Neural cell (in vitro differentiated cells): ENCODE data around the gene RAB3C. TPM values are rescaled to one million over a fixed set of nuclear protein-coding genes. Genes with fewer than 3 reads are reported as not detected.
"Not testable (repeated sequence)": the region's sequence is repeated elsewhere in the genome, so short reads cannot be mapped to it uniquely, and the experiment has no call there.

Experiments used
- H2AFZ ChIP-seq: fragments of 200-600, 300-800 bp; sonication (generic), shearing (Covaris generic); 2 replicates; pipeline ENCODE4 v1.6.0; 2014; ENCODE audit warnings: low read depth, mild to moderate bottlenecking, antibody characterized with exemption, low read length, moderate library complexity
- H3F3A ChIP-seq: fragments of 200-600 bp; shearing (Covaris generic); 2 replicates; pipeline ENCODE4 v1.6.1; 2016; ENCODE audit warnings: mild to moderate bottlenecking, moderate library complexity, mixed read lengths, antibody characterized with exemption, low read length; ENCODE audit not compliant: insufficient read depth, poor library complexity, severe bottlenecking
- H3K27ac ChIP-seq: fragments of 200-600, 300-800 bp; sonication (generic), shearing (Covaris generic); 2 replicates; pipeline ENCODE4 v1.5.1; 2014; ENCODE audit warnings: mild to moderate bottlenecking, low read length, moderate library complexity
- H3K27me3 ChIP-seq: fragments of 300-800, 200-600 bp; sonication (generic), shearing (Covaris generic); 2 replicates; pipeline ENCODE4 v1.6.0; 2014; ENCODE audit warnings: mild to moderate bottlenecking, low read depth, low read length, moderate library complexity; ENCODE audit not compliant: insufficient read depth
- H3K36me3 ChIP-seq: fragments of 300-800, 200-600 bp; sonication (generic), shearing (Covaris generic); 2 replicates; pipeline ENCODE4 v1.5.1; 2014; ENCODE audit warnings: mild to moderate bottlenecking, antibody characterized with exemption, low read length, moderate library complexity; ENCODE audit not compliant: insufficient read depth
- H3K4me2 ChIP-seq: fragments of 300-800, 200-600 bp; sonication (generic), shearing (Covaris generic); 2 replicates; pipeline ENCODE4 v1.6.0; 2014; ENCODE audit warnings: mild to moderate bottlenecking, low read length
- H3K4me3 ChIP-seq: fragments of 300-800, 200-600 bp; sonication (generic), shearing (Covaris generic); 2 replicates; pipeline ENCODE4 v1.5.1; 2014; ENCODE audit warnings: mild to moderate bottlenecking, low read length, moderate library complexity
- H3K79me2 ChIP-seq: fragments of 200-600 bp; shearing (Covaris generic); replicated peaks from 2 replicates; pipeline ENCODE4 v1.6.0; 2014; ENCODE audit warnings: mild to moderate bottlenecking, low read length, moderate library complexity; ENCODE audit not compliant: insufficient read depth
- H3K9ac ChIP-seq: fragments of 300-800, 200-600 bp; sonication (generic), shearing (Covaris generic); 2 replicates; pipeline ENCODE4 v1.6.1; 2016; ENCODE audit warnings: mild to moderate bottlenecking, low read length, mixed read lengths
- H3K9me2 ChIP-seq: fragments of 200-600 bp; shearing (Covaris generic); 2 replicates; pipeline ENCODE4 v1.6.1; 2016; ENCODE audit warnings: mild to moderate bottlenecking, low read length, mixed read lengths; ENCODE audit not compliant: insufficient read depth
- H3K9me3 ChIP-seq: fragments of 200-600, 300-800 bp; sonication (generic), shearing (Covaris generic); 2 replicates; pipeline ENCODE4 v1.6.1; 2016; ENCODE audit warnings: mild to moderate bottlenecking, mixed run types, low read length, moderate library complexity, mixed read lengths
- H4K20me1 ChIP-seq: fragments of 200-600 bp; shearing (Covaris generic); 2 replicates; pipeline ENCODE4 v1.6.1; 2016; ENCODE audit warnings: mild to moderate bottlenecking, mixed run types; ENCODE audit not compliant: insufficient read depth
- EP300 ChIP-seq: fragments of 450-650 bp; conservative IDR thresholded peaks from 2 replicates; pipeline ENCODE4 v1.6.1; 2014; ENCODE audit warnings: antibody characterized with exemption, mild to moderate bottlenecking, moderate library complexity; ENCODE audit not compliant: poor library complexity, severe bottlenecking
- EZH2 ChIP-seq: fragments of 200-600, 300-800 bp; shearing (Covaris generic), sonication (generic); IDR thresholded peaks from 2 replicates; pipeline ENCODE4 v1.6.1; 2014; ENCODE audit warnings: antibody characterized with exemption, low read length, borderline replicate concordance, mild to moderate bottlenecking; ENCODE audit not compliant: insufficient read depth, poor library complexity, severe bottlenecking
- MXI1 ChIP-seq: fragments of 450-650 bp; conservative IDR thresholded peaks from 2 replicates; pipeline ENCODE4 v1.6.1; 2014; ENCODE audit warnings: antibody characterized with exemption, mild to moderate bottlenecking; ENCODE audit not compliant: poor library complexity, severe bottlenecking
- POLR2AphosphoS5 ChIP-seq: IDR thresholded peaks from 2 replicates; pipeline ENCODE4 v1.6.1; 2012
- RAD21 ChIP-seq: fragments of 450-650 bp; conservative IDR thresholded peaks from 2 replicates; pipeline ENCODE4 v1.6.1; 2014; ENCODE audit warnings: antibody characterized with exemption, mild to moderate bottlenecking, moderate library complexity
- SMC3 ChIP-seq: fragments of 450-650 bp; conservative IDR thresholded peaks from 2 replicates; pipeline ENCODE4 v1.6.1; 2014; ENCODE audit warnings: antibody characterized with exemption, mild to moderate bottlenecking, moderate library complexity; ENCODE audit not compliant: poor library complexity
- TAF1 ChIP-seq: IDR thresholded peaks from 2 replicates; pipeline ENCODE4 v1.6.1; 2012; ENCODE audit warnings: low read depth
- polyA plus RNA-seq: library from polyadenylated mRNA; depleted of rRNA; stranded (reverse); fragments of >200 nt; gene quantifications from 2 replicates; pipeline ENCODE4 v1.2.3, GENCODE V29; 2014
- TF ChIP-seq, protein P1 (sequence below): IDR thresholded peaks from 2 replicates; pipeline ENCODE4 v1.6.1; 2012; ENCODE audit warnings: borderline replicate concordance
- TF ChIP-seq, protein P2 (sequence below): fragments of 450-650 bp; IDR thresholded peaks from 2 replicates; pipeline ENCODE4 v1.5.1; 2014; ENCODE audit warnings: antibody characterized with exemption, mild to moderate bottlenecking, moderate library complexity; ENCODE audit not compliant: poor library complexity, severe bottlenecking

The RAB3C gene
- polyA plus RNA-seq, 1 donor from 2014 or later, result 94.3 TPM

DNA sequence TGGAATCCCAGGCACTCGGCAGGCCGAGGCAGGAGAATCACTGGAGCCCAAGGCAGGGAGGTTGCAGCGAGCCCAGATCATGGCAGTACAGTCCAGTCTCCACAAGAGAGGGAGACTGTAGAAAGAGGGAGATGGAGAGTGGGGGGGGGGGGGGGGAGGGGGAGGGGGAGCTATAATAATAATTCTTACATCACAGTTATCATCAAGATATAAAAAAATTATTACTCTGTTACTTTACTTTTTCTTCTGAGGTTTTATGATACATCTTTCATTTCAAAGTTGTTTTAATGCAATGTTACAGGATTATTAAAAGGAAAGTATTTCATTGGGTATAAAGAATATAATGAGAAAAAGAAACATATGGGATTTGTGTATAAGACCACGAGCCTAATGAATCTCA, 17.8 kb upstream of the RAB3C start:
- no peak overlapping the region for H3K4me2 ChIP-seq
- no peaks in the 10 kb centered on the region for H3K9me2 ChIP-seq
- no peaks in the 10 kb centered on the region for H3K79me2 ChIP-seq
- no peak for TF ChIP-seq TAF1
- TF ChIP-seq, protein P1, sequence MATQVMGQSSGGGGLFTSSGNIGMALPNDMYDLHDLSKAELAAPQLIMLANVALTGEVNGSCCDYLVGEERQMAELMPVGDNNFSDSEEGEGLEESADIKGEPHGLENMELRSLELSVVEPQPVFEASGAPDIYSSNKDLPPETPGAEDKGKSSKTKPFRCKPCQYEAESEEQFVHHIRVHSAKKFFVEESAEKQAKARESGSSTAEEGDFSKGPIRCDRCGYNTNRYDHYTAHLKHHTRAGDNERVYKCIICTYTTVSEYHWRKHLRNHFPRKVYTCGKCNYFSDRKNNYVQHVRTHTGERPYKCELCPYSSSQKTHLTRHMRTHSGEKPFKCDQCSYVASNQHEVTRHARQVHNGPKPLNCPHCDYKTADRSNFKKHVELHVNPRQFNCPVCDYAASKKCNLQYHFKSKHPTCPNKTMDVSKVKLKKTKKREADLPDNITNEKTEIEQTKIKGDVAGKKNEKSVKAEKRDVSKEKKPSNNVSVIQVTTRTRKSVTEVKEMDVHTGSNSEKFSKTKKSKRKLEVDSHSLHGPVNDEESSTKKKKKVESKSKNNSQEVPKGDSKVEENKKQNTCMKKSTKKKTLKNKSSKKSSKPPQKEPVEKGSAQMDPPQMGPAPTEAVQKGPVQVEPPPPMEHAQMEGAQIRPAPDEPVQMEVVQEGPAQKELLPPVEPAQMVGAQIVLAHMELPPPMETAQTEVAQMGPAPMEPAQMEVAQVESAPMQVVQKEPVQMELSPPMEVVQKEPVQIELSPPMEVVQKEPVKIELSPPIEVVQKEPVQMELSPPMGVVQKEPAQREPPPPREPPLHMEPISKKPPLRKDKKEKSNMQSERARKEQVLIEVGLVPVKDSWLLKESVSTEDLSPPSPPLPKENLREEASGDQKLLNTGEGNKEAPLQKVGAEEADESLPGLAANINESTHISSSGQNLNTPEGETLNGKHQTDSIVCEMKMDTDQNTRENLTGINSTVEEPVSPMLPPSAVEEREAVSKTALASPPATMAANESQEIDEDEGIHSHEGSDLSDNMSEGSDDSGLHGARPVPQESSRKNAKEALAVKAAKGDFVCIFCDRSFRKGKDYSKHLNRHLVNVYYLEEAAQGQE, result no peak
- TF ChIP-seq EP300, result no peak
- no peak for TF ChIP-seq SMC3
- TF ChIP-seq MXI1, result no peak
- TF ChIP-seq POLR2AphosphoS5, result no peak
- no peak for TF ChIP-seq RAD21
- no peak for TF ChIP-seq EZH2
- TF ChIP-seq, protein P2, sequence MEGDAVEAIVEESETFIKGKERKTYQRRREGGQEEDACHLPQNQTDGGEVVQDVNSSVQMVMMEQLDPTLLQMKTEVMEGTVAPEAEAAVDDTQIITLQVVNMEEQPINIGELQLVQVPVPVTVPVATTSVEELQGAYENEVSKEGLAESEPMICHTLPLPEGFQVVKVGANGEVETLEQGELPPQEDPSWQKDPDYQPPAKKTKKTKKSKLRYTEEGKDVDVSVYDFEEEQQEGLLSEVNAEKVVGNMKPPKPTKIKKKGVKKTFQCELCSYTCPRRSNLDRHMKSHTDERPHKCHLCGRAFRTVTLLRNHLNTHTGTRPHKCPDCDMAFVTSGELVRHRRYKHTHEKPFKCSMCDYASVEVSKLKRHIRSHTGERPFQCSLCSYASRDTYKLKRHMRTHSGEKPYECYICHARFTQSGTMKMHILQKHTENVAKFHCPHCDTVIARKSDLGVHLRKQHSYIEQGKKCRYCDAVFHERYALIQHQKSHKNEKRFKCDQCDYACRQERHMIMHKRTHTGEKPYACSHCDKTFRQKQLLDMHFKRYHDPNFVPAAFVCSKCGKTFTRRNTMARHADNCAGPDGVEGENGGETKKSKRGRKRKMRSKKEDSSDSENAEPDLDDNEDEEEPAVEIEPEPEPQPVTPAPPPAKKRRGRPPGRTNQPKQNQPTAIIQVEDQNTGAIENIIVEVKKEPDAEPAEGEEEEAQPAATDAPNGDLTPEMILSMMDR, result no peak
- H3K4me3 ChIP-seq, result no peak overlapping the region
- no peaks in the 10 kb centered on the region for H4K20me1 ChIP-seq
- no peak overlapping the region for H3K9ac ChIP-seq
- no peaks in the 10 kb centered on the region for H3F3A ChIP-seq
- H3K36me3 ChIP-seq, result no peaks in the 10 kb centered on the region
- H3K27me3 ChIP-seq, result no peaks in the 10 kb centered on the region
- H3K9me3 ChIP-seq, result no peaks in the 10 kb centered on the region
- no peak overlapping the region for H3K27ac ChIP-seq
- no peak overlapping the region for H2AFZ ChIP-seq

GRCh38 chr5:58571501-58571900, 11.4 kb upstream of the RAB3C start:
- Histone ChIP-seq H3K9me3 (no peaks in the 10 kb centered on the region), H2AFZ (no peak overlapping the region), H3K27ac (no peak overlapping the region), H3K36me3 (no peaks in the 10 kb centered on the region), H3K79me2 (no peaks in the 10 kb centered on the region), H3K9ac (no peak overlapping the region), H3K9me2 (no peaks in the 10 kb centered on the region), H3K4me2 (no peak overlapping the region), H3F3A (no peaks in the 10 kb centered on the region), H3K27me3 (no peaks in the 10 kb centered on the region), H4K20me1 (no peaks in the 10 kb centered on the region), H3K4me3 (no peak overlapping the region)
- TF ChIP-seq SMC3, result no peak
- TF ChIP-seq POLR2AphosphoS5, result no peak
- TF ChIP-seq, protein P2, result no peak
- TF ChIP-seq TAF1, result no peak
- no peak for TF ChIP-seq EP300
- TF ChIP-seq, protein P1, result no peak
- no peak for TF ChIP-seq RAD21
- TF ChIP-seq MXI1, result no peak
- no peak for TF ChIP-seq EZH2

- not testable (repeated sequence) for H3F3A ChIP-seq, H3K27me3 ChIP-seq, H3K9ac ChIP-seq, H3K4me2 ChIP-seq, H3K4me3 ChIP-seq, H3K9me2 ChIP-seq, H3K79me2 ChIP-seq, H3K27ac ChIP-seq, H4K20me1 ChIP-seq, H2AFZ ChIP-seq, H3K9me3 ChIP-seq, H3K36me3 ChIP-seq
These were observed 9.9 kb upstream of the RAB3C start for GRCh38 chr5:58572973-58573372.
